Lower lobe of right lung (tissue), 2 donors: ENCODE data around the gene METTL25. TPM values are rescaled to one million over a fixed set of nuclear protein-coding genes. Genes with fewer than 3 reads are reported as not detected.

Experiments used
- ATAC-seq, 2 donors: fragments of 200-7000 bp; cut with Tn5 transposase; one replicate each; pipeline ENCODE4 v1.9.1; 2020 to 2022; ENCODE audit warnings: mild to moderate bottlenecking in 2 of 2, moderate library complexity in 2 of 2
- DNase-seq: peaks from one replicate; pipeline ENCODE4 v3.0.0-alpha.2; 2020
- H3K27ac ChIP-seq: fragments of 200-600 bp; one replicate; pipeline ENCODE4 v1.8.0; 2022
- H3K27me3 ChIP-seq: fragments of 200-600 bp; one replicate; pipeline ENCODE4 v1.8.0; 2022; ENCODE audit warnings: low read depth
- H3K36me3 ChIP-seq: fragments of 200-600 bp; one replicate; pipeline ENCODE4 v1.8.0; 2022; ENCODE audit warnings: mild to moderate bottlenecking
- H3K4me1 ChIP-seq: fragments of 200-600 bp; one replicate; pipeline ENCODE4 v1.8.0; 2022
- H3K4me3 ChIP-seq: fragments of 200-600 bp; one replicate; pipeline ENCODE4 v1.8.0; 2022; ENCODE audit warnings: mild to moderate bottlenecking
- H3K9me3 ChIP-seq: fragments of 200-600 bp; one replicate; pipeline ENCODE4 v1.8.0; 2022
- intact Hi-C: fragments of 100-400 bp; cut with DNase I; formaldehyde crosslinking; loops from one replicate; pipeline ENCODE4 v1.11.0; 2022
- total RNA-seq: library from RNA; stranded (reverse); fragmentation: NEBNext Ultra II Directional; extraction: Animal tissue kit (Norgen Biotek cat#: 25700); gene quantifications from one replicate; pipeline ENCODE4 v1.2.1, GENCODE V29; 2021
- TF ChIP-seq, protein P1 (sequence below): fragments of 200-600 bp; IDR thresholded peaks from one replicate; pipeline ENCODE4 v1.8.0; 2022; ENCODE audit warnings: antibody characterized with exemption, mild to moderate bottlenecking
- donor health status: DM: no; HTN: yes; CAD: no; lungs with severe emphysema.

Gene METTL25
- total RNA-seq, 1 donor from 2014 or later: 15.7 TPM

- H3K4me3 ChIP-seq: no peak overlapping the region
- H3K27me3 ChIP-seq: no peaks in the 10 kb centered on the region
- no peaks in the 10 kb centered on the region for H3K4me1 ChIP-seq
- DNase-seq: no peak
- TF ChIP-seq, protein P1, sequence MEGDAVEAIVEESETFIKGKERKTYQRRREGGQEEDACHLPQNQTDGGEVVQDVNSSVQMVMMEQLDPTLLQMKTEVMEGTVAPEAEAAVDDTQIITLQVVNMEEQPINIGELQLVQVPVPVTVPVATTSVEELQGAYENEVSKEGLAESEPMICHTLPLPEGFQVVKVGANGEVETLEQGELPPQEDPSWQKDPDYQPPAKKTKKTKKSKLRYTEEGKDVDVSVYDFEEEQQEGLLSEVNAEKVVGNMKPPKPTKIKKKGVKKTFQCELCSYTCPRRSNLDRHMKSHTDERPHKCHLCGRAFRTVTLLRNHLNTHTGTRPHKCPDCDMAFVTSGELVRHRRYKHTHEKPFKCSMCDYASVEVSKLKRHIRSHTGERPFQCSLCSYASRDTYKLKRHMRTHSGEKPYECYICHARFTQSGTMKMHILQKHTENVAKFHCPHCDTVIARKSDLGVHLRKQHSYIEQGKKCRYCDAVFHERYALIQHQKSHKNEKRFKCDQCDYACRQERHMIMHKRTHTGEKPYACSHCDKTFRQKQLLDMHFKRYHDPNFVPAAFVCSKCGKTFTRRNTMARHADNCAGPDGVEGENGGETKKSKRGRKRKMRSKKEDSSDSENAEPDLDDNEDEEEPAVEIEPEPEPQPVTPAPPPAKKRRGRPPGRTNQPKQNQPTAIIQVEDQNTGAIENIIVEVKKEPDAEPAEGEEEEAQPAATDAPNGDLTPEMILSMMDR: no peak
- H3K9me3 ChIP-seq: no peaks in the 10 kb centered on the region
- H3K27ac ChIP-seq: no peak overlapping the region
- no peaks in the 10 kb centered on the region for H3K36me3 ChIP-seq
- no peak for ATAC-seq
- intact Hi-C loops: no loop called here
Observed at GRCh38 chr12:82430541-82431145, 72.3 kb downstream of the METTL25 start.

- ATAC-seq: no peak
- intact Hi-C loops: no loop called here
- no peaks in the 10 kb centered on the region for H3K27me3 ChIP-seq
Observed at GRCh38 chr12:82434392-82434911, 76.1 kb downstream of the METTL25 start.

GRCh38 chr12:82436354-82436753 is 78.0 kb downstream of the METTL25 start:
- intact Hi-C loops: no loop called here
- H3K4me1 ChIP-seq: no peaks in the 10 kb centered on the region
- no peaks in the 10 kb centered on the region for H3K27me3 ChIP-seq
- no peaks in the 10 kb centered on the region for H3K36me3 ChIP-seq
- H3K4me3 ChIP-seq: no peak overlapping the region
- DNase-seq: no peak
- no peaks in the 10 kb centered on the region for H3K9me3 ChIP-seq
- no peak for ATAC-seq
- H3K27ac ChIP-seq: no peak overlapping the region
- TF ChIP-seq, protein P1: no peak

More at GRCh38 chr12:82434392-82434911, 76.1 kb downstream of the METTL25 start:
- TF ChIP-seq, protein P1: no peak
- no peaks in the 10 kb centered on the region for H3K4me1 ChIP-seq
- H3K4me3 ChIP-seq: no peak overlapping the region
- H3K9me3 ChIP-seq: no peaks in the 10 kb centered on the region
- no peak overlapping the region for H3K27ac ChIP-seq
- no peak for DNase-seq
- no peaks in the 10 kb centered on the region for H3K36me3 ChIP-seq

DNA sequence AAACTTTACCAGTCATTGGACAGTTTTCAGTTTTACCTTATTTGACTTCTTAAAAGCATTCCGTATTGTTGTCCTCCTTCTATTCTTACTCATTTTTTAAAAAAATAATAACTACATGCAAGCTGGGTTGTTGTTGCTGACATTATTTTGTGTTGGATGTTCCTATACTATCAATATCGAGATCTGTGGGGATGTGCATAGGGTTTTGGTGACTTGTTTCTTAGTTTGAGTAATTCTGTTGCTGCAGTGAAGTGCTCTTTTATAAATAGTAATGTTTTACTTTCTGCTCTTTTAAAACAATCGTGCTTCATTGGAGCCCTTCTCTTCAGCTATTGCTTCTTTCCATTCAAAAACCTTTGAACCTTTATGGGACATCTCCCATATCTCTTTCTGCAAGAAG is 79.4 kb downstream of the METTL25 start:
- ATAC-seq: no peak
- Histone ChIP-seq H3K27me3 (no peaks in the 10 kb centered on the region), H3K4me1 (no peaks in the 10 kb centered on the region), H3K9me3 (no peaks in the 10 kb centered on the region), H3K36me3 (peaks cover 7% of the 10 kb centered on the region), H3K27ac (no peak overlapping the region), H3K4me3 (no peak overlapping the region)
- no peak for DNase-seq
- intact Hi-C loops: no loop called here
- TF ChIP-seq, protein P1: no peak

GRCh38 chr12:82438356-82438755 is 80.0 kb downstream of the METTL25 start:
- intact Hi-C loops: no loop called here
- no peak for ATAC-seq
- TF ChIP-seq, protein P1: no peak

More at GRCh38 chr12:82438356-82438755, 80.0 kb downstream of the METTL25 start:
- Histone ChIP-seq H3K27me3 (no peaks in the 10 kb centered on the region), H3K27ac (no peak overlapping the region), H3K9me3 (no peaks in the 10 kb centered on the region), H3K36me3 (peaks cover 7% of the 10 kb centered on the region), H3K4me1 (no peaks in the 10 kb centered on the region), H3K4me3 (no peak overlapping the region)
- DNase-seq: no peak
